ENCODE data around the gene PACC1. TPM values are rescaled to one million over a fixed set of nuclear protein-coding genes. Genes with fewer than 3 reads are reported as not detected.

Gene PACC1
- total RNA-seq, 2 donors from 2014 or later: 17.3 to 27.4 TPM

DNA sequence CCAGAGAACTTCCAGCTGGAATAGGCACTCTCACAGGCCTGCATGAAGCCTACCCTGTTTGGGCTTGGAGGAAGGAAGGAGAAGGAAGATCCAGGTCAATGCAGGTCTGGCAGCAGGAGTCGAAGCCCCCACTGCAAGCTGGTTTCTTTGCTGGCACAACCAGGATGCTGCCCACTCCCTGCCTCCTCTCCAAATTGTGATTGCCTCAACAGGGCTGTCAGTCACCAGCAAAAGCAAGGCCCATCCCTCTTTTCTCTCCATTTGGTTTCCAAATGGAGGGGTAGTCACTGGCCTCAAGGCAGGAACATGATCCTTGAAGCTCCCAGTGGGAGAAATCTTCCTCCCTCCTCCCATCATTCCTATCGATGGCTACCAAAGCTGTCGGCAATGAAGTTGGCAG lies 37.0 kb downstream of the PACC1 start:
- H3K27me3 Mint-ChIP-seq (ENCODE audit: insufficient read depth): no peaks in the 10 kb centered on the region

DNA sequence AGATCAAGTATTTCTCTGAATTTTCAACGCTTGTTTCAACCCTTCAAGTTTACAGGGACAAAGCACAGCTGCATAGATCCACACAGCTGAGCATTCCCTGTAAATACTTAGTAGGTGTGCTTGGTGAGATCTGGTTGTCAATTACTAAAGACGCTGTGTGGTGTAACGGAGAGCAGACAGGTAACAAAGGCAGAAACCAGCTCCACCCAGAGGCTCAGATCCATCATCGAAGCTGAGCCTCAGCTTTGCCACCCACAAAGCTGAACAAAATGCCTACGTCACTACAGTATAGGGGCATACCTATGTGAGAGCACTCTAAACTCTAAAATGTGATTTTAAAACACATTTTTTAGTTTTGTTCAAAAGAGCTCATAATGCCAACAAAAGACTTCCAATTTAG lies 38.7 kb downstream of the PACC1 start:
- no peak for DNase-seq
- TF ChIP-seq CTCF (conservative IDR thresholded peaks at IDR 0.05): peak; percentile 19
- no peaks in the 10 kb centered on the region for H3K27me3 ChIP-seq (ENCODE audit: control insufficient read depth, insufficient read depth, low read length, poor library complexity, severe bottlenecking)
- Mint-ChIP-seq H3K27ac (no peak overlapping the region), H3K4me1 (no peaks in the 10 kb centered on the region), H3K36me3 (ENCODE audit: low read depth) (peaks cover 72% of the 10 kb centered on the region), H3K27me3 (ENCODE audit: insufficient read depth) (no peaks in the 10 kb centered on the region), H3K4me3 (no peak overlapping the region), H3K9me3 (peaks cover 12% of the 10 kb centered on the region)
- H3K4me3 ChIP-seq (ENCODE audit: low read length): no peak overlapping the region
- no peaks in the 10 kb centered on the region for H3K4me1 ChIP-seq (ENCODE audit: control insufficient read depth, insufficient read depth, low read length)
- 75 to 91% methylated on average over 4 to 5 of the region's 5 CpGs for WGBS, 2 experiments (ENCODE audit: insufficient coverage in 1 of 2, insufficient read length in 1 of 2)
- no peak overlapping the region for H3K27ac ChIP-seq (ENCODE audit: low read depth, low read length)
- H3K9ac ChIP-seq (ENCODE audit: extremely low read depth, low read length, poor library complexity, severe bottlenecking): no peak overlapping the region
- H3K9me3 ChIP-seq (ENCODE audit: control insufficient read depth, low read length): peaks cover 20% of the 10 kb centered on the region
- peaks cover 76% of the 10 kb centered on the region for H3K36me3 ChIP-seq (ENCODE audit: control insufficient read depth, insufficient read depth, low read length)

More for the DNA sequence above, 37.0 kb downstream of the PACC1 start:
- H3K36me3 Mint-ChIP-seq (ENCODE audit: low read depth): peaks cover 66% of the 10 kb centered on the region
- 96% methylated on average over 3 of the region's 3 CpGs; no CpG with 5 or more reads in 1 of the 2 experiments for WGBS, 2 experiments (ENCODE audit: insufficient coverage in 1 of 2, insufficient read length in 1 of 2)
- no peaks in the 10 kb centered on the region for H3K4me1 ChIP-seq (ENCODE audit: control insufficient read depth, insufficient read depth, low read length)
- H3K36me3 ChIP-seq (ENCODE audit: control insufficient read depth, insufficient read depth, low read length): peaks cover 76% of the 10 kb centered on the region
- H3K27ac Mint-ChIP-seq: peak overlapping the region; percentile 48
- no peaks in the 10 kb centered on the region for H3K27me3 ChIP-seq (ENCODE audit: control insufficient read depth, insufficient read depth, low read length, poor library complexity, severe bottlenecking)
- H3K9ac ChIP-seq (ENCODE audit: extremely low read depth, low read length, poor library complexity, severe bottlenecking): no peak overlapping the region
- H3K4me1 Mint-ChIP-seq: no peaks in the 10 kb centered on the region
- no peak overlapping the region for H3K4me3 ChIP-seq (ENCODE audit: low read length)
- no peak for DNase-seq
- H3K9me3 ChIP-seq (ENCODE audit: control insufficient read depth, low read length): peaks cover 16% of the 10 kb centered on the region
- H3K4me3 Mint-ChIP-seq: no peak overlapping the region
- no peak for TF ChIP-seq CTCF (conservative IDR thresholded peaks at IDR 0.05)
- peaks cover 8% of the 10 kb centered on the region for H3K9me3 Mint-ChIP-seq
- no peak overlapping the region for H3K27ac ChIP-seq (ENCODE audit: low read depth, low read length)

GRCh38 chr1:212368073-212368484 lies 46.6 kb downstream of the PACC1 start:
- Histone ChIP-seq H3K27me3 (ENCODE audit: control insufficient read depth, insufficient read depth, low read length, poor library complexity, severe bottlenecking) (no peaks in the 10 kb centered on the region), H3K36me3 (ENCODE audit: control insufficient read depth, insufficient read depth, low read length) (peaks cover 61% of the 10 kb centered on the region), H3K9me3 (ENCODE audit: control insufficient read depth, low read length) (peaks cover 14% of the 10 kb centered on the region), H3K9ac (ENCODE audit: extremely low read depth, low read length, poor library complexity, severe bottlenecking) (no peak overlapping the region), H3K4me1 (ENCODE audit: control insufficient read depth, insufficient read depth, low read length) (peaks cover 6% of the 10 kb centered on the region), H3K27ac (ENCODE audit: low read depth, low read length) (no peak overlapping the region), H3K4me3 (ENCODE audit: low read length) (no peak overlapping the region)
- Mint-ChIP-seq H3K4me3 (no peak overlapping the region), H3K27ac (peak overlapping the region; percentile 30), H3K4me1 (peaks cover 12% of the 10 kb centered on the region), H3K27me3 (ENCODE audit: insufficient read depth) (no peaks in the 10 kb centered on the region), H3K36me3 (ENCODE audit: low read depth) (peaks cover 58% of the 10 kb centered on the region), H3K9me3 (peaks cover 7% of the 10 kb centered on the region)
- WGBS, 2 experiments (ENCODE audit: insufficient coverage in 1 of 2, insufficient read length in 1 of 2): 43% methylated on average over 3 of the region's 3 CpGs; no CpG with 5 or more reads in 1 of the 2 experiments
- peak; percentile 98 for TF ChIP-seq CTCF (conservative IDR thresholded peaks at IDR 0.05)
- DNase-seq: peak; percentile 86

Data from endodermal cell (in vitro differentiated cells).